HPDE6-E6E7 (cell line): ENCODE results near the gene TAOK1.

Experiments used
- DNase-seq: peaks from one replicate; pipeline ENCODE4 v3.0.0; 2011; ENCODE audit warnings: missing footprints; ENCODE audit errors: extremely low spot score

TAOK1 gene

GRCh38 chr17:29378500-29378899 is 11.7 kb upstream of the TAOK1 start:
- no peak for DNase-seq

- DNase-seq, result no peak
Observed at GRCh38 chr17:29379084-29379991, 10.8 kb upstream of the TAOK1 start.

DNA sequence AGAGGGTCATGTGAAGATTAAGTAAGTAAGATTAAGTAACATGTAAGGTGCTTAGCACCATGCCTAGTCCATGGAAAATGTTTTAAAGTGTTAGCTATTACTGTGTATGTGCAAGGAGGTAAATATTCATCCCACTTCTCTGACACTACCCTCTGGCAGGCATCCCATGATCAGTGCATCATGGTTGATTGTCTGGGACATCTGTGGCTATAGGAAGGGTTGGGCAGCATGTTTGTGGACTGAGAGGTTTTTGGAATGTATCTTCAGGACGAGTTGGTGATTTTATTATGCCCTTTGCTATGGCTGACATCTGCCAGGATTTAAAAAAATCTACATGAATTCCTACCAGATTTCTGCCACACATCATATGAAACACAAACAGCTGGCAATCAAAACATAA is 6.5 kb upstream of the TAOK1 start:
- no peak for DNase-seq

- no peak for DNase-seq
Observed at GRCh38 chr17:29384901-29385300, 5.3 kb upstream of the TAOK1 start.

DNA sequence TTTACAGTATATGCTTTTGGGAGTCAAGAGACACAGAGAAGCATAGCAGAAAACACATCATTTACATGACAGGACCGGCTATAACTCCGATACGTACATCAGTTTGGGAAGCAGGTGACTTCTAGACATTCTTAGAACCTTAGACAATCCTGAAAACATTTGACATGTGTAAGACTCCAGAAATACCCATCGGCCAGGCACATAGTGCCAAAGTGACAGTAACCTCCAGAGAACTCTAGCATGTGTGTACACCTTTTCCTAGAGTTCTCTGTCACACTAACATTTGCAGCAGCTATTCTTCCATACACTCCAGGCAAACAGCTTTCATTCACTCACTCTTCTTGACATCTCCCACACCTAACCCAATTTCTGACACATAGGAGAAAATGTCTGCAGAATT is 3.4 kb upstream of the TAOK1 start:
- no peak for DNase-seq

- no peak for DNase-seq
Observed at GRCh38 chr17:29388937-29389336, 1.2 kb upstream of the TAOK1 start.

DNA sequence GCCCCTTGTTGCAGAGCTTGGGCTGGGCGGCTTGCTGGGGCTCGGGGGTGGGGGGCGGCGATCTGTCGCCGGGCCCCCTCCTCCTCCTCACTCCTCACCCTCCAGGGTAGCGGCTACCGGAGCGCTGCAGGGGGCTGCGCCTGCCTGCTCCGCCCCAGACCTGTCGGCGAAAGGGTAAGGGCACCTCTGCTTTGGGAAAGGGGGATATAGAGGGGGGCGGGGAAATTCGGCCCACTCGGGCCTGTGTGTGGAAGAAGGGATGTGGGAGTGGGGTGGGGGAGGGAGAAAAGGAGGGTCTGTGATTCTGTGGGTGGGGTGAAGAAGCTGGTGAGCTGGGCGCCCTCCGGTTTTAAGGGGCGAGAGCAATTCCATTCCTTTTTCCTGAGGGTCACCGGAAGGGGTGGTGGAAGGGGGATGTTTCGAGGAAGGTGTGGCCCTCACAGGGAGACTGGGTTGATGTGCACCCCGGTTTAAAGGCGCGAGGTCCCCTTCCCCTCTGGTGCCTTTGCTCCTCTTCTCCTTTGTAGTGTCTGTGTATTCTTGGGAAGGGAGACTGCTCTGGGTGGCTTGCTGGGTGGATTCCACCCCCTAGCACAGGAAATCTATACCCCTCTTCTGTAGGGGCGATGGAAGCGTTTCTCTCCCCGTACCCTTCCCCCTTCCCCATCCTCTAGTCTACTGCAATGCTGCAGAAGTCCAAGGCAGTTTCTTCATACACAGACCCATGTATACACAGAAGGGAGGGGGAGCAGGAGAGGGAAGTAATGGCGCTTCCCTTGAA is 878 bp downstream of the TAOK1 start:
- no peak for DNase-seq

DNA sequence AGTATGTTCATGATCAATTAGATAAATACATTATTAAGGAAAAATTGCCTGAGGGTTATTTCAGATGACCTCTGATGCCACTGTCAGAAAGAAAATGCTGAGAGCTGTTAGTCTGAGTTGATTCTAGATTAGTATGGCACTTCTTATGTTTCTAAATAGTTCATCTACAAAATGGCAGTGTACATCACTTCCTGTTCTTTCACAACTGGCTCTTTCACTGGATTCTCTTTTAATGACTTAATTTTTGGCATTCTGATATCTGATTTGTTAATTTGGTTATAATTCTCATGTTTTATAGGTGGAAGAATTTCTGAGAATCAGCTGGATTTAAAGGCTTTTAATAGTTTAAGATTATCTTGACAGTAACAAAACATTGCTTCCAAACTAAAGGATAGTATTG is 3.3 kb downstream of the TAOK1 start:
- DNase-seq, result no peak

DNA sequence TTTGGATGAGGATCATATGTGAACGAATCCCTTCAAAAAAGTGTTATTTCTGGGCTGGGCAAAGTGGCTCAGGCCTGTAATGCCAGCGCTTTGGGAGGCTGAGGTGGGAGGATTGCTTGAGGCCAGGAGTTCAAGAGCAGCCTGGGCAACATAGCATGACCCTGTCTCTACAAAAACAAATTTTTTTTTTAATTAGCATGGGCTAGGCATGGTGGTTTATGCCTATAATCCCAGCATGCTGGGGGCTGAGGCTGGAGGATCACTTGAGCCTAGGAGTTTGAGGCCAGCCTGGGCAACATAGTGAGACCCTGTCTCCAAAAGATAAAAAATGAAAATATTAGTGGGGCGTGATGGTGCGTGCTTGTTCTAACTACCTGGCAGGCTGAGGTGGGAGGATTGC is 4.6 kb downstream of the TAOK1 start:
- no peak for DNase-seq

- DNase-seq, result no peak
Observed at GRCh38 chr17:29396066-29396465, 5.9 kb downstream of the TAOK1 start.

DNA sequence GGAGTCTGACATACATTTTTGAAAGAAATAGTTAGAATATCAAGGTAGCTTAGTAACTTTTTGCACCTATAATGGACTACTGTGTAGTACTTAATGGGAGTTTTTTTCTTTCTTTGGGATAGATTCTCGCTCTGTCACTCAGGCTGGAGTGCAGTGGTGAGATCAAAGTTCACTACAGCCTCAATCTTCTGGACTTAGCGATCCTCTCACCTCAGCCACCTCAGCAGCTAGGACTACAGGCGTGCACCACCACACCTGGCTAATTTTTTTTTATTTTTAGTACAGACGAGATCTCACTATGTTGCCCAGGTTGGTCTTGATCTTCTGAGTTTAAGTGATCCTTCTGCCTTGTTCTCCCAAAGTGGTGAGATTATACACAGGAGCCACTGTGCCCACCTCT is 9.5 kb downstream of the TAOK1 start:
- DNase-seq, result no peak

DNA sequence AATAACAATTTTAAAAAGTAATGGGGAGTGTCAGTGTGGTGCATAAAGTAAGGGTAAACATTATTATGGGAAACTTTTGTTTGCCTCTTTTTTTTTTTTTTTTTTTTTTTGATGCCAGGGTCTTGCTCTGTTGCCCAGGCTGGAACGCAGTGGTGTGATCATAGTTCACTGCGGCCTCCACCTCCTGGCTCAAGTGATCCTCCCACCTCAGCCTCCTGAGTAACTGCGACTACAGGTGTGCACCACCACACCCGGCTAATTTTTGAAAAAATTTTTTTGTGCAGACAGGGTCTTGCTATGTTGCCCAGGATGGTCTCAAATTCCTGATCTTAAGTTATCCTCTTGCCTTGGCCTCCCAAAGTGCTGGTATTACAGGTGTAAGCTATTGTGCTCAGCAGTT is 10.7 kb downstream of the TAOK1 start:
- no peak for DNase-seq

- DNase-seq, result no peak
Observed at GRCh38 chr17:29401258-29401657, 11.1 kb downstream of the TAOK1 start.

DNA sequence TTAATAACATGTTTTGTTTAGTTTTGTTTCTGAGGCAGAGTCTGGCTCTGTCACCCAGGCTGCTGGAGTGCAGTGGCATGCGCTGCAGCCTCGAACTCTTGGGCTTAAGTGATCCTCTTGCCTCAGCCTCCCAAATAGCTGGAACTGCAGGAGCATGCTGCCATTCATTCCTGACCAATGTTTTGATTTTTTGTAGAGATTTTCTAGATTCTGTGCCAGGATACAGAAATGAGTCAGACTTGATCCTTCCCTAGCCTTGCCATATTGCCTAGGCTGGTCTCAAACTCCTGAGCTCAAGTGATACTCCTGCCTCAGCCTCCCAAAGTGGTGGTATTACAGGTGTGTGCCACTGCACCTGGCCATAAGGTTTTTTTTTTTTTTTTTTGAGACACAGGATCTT is 17.7 kb downstream of the TAOK1 start:
- no peak for DNase-seq

DNA sequence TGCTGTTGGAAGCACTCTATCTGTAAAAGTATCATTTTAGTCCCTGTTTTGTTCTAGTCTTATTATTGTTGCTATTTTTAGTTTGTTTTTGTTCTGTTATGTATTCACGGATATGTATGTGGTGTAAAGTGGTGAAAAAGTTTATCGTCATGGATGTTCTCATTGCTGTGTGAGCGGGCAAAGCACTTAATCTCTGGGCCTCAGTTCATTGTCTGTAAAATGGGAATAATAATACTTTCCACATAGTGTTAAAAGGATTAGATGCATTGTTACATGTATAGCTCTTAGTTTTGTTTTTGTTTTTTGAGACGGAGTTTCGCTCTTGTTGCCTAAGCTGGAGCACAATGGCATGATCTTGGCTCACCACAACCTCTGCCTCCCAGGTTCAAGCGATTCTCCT is 19.8 kb downstream of the TAOK1 start:
- no peak for DNase-seq

GRCh38 chr17:29412780-29413565 is 22.8 kb downstream of the TAOK1 start:
- peak; percentile 20 for DNase-seq

DNA sequence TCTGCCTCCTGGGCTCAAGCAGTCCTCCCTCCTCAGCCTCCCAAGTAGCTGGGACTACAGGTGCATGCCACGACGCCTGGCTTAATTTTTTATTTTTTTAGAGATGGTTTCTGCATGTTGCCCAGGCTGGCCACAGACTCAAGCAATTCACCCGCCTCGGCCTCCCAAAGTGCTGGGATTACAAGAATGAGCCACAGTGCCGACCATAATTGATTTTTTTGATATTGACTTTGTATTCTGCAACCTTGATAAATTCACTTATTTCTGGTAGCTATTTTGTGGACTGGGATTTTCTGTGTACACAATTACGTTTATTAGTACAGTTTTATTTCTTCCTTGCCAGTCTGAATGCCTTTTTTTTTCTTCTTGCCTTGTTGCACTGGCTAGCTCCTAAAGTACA is 30.0 kb downstream of the TAOK1 start:
- DNase-seq, result no peak

DNA sequence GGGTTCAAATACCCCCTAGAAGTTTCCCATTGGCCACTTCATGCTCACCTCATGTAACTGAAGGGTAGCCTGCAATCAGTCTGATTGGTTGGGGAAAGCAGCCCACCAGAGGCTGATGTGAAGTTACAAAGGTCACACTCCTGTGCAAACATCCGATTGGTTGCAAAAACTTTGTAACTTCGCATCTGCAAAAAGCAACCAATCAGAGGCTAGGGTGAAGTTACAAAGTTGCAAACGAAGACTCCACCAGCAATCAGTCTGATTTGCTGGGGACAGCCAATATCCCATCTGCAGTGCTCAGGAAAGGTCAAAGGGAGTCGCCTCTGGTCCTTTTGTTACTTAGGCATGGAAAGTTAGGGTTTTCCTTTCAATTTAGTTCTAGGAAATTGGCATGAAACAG is 40.1 kb downstream of the TAOK1 start:
- no peak for DNase-seq

GRCh38 chr17:29433541-29433940 is 43.4 kb downstream of the TAOK1 start:
- DNase-seq, result no peak

- DNase-seq, result no peak
Observed at GRCh38 chr17:29434550-29434949, 44.4 kb downstream of the TAOK1 start.

- DNase-seq, result no peak
Observed at GRCh38 chr17:29442451-29442850, 52.3 kb downstream of the TAOK1 start.

GRCh38 chr17:29443041-29443739 is 53.0 kb downstream of the TAOK1 start:
- no peak for DNase-seq
